Loucy (cell line): Measurements from ENCODE around the gene ZNF267.

ENCODE experiments used
- H2AFZ ChIP-seq: fragments of 200-600 bp; sonication (generic); 2 replicates; pipeline ENCODE4 v1.6.0; 2016; ENCODE audit warnings: antibody characterized with exemption, mild to moderate bottlenecking, low read length, moderate library complexity
- H3F3A ChIP-seq: fragments of 200-600 bp; 2 replicates; pipeline ENCODE4 v1.6.0; 2016; ENCODE audit warnings: antibody characterized with exemption, low read depth, mild to moderate bottlenecking
- H3K27me3 ChIP-seq: fragments of 200-600 bp; sonication (generic); 2 replicates; pipeline ENCODE4 v1.6.1; 2014; ENCODE audit warnings: low read length, mild to moderate bottlenecking; ENCODE audit not compliant: insufficient read depth, poor library complexity, severe bottlenecking
- H3K36me3 ChIP-seq: fragments of 200-600 bp; sonication (generic); 2 replicates; pipeline ENCODE4 v1.6.1; 2016; ENCODE audit warnings: low read length; ENCODE audit not compliant: insufficient read depth
- H3K4me1 ChIP-seq: fragments of 200-600 bp; sonication (generic); 2 replicates; pipeline ENCODE4 v1.5.1; 2014; ENCODE audit warnings: low read length, mild to moderate bottlenecking; ENCODE audit not compliant: insufficient read depth, poor library complexity, severe bottlenecking
- H3K4me2 ChIP-seq: fragments of 200-600 bp; sonication (generic); 2 replicates; pipeline ENCODE4 v1.6.0; 2014; ENCODE audit warnings: antibody characterized with exemption, low read length, low read depth, mild to moderate bottlenecking; ENCODE audit not compliant: poor library complexity, severe bottlenecking
- H3K4me3 ChIP-seq: fragments of 200-600 bp; sonication (generic); 2 replicates; pipeline ENCODE4 v1.5.1; 2014; ENCODE audit warnings: low read length, mild to moderate bottlenecking, mixed read lengths; ENCODE audit not compliant: poor library complexity, severe bottlenecking
- H3K79me2 ChIP-seq: fragments of 200-600 bp; sonication (generic); 2 replicates; pipeline ENCODE4 v1.6.1; 2014; ENCODE audit warnings: low read length; ENCODE audit not compliant: insufficient read depth
- H3K9ac ChIP-seq: fragments of 200-600 bp; sonication (generic); 2 replicates; pipeline ENCODE4 v1.6.0; 2014; ENCODE audit warnings: mild to moderate bottlenecking, low read depth, low read length, moderate library complexity; ENCODE audit not compliant: poor library complexity, severe bottlenecking
- H3K9me2 ChIP-seq: fragments of 200-600 bp; sonication (generic); replicated peaks from 2 replicates; pipeline ENCODE4 v1.6.1; 2016; ENCODE audit warnings: low read depth, low read length, mixed read lengths
- H3K9me3 ChIP-seq: fragments of 200-600 bp; sonication (generic); 2 replicates; pipeline ENCODE4 v1.6.1; 2014; ENCODE audit warnings: mild to moderate bottlenecking, antibody characterized with exemption, low read length, low read depth; ENCODE audit not compliant: insufficient read depth
- H4K20me1 ChIP-seq: fragments of 200-600 bp; sonication (generic); 2 replicates; pipeline ENCODE4 v1.6.0; 2014; ENCODE audit warnings: antibody characterized with exemption, low read length, mild to moderate bottlenecking; ENCODE audit not compliant: insufficient read depth, poor library complexity, severe bottlenecking
- EZH2phosphoT487 ChIP-seq: fragments of 200-600 bp; IDR thresholded peaks from 2 replicates; pipeline ENCODE4 v1.6.1; 2018; ENCODE audit warnings: antibody characterized with exemption, mild to moderate bottlenecking, moderate library complexity, borderline replicate concordance
- TF ChIP-seq, protein P1 (sequence below): fragments of 200-600 bp; sonication (generic); conservative IDR thresholded peaks from 2 replicates; pipeline ENCODE4 v1.5.1; 2014; ENCODE audit warnings: mild to moderate bottlenecking, antibody characterized with exemption, low read length

The ZNF267 gene

DNA sequence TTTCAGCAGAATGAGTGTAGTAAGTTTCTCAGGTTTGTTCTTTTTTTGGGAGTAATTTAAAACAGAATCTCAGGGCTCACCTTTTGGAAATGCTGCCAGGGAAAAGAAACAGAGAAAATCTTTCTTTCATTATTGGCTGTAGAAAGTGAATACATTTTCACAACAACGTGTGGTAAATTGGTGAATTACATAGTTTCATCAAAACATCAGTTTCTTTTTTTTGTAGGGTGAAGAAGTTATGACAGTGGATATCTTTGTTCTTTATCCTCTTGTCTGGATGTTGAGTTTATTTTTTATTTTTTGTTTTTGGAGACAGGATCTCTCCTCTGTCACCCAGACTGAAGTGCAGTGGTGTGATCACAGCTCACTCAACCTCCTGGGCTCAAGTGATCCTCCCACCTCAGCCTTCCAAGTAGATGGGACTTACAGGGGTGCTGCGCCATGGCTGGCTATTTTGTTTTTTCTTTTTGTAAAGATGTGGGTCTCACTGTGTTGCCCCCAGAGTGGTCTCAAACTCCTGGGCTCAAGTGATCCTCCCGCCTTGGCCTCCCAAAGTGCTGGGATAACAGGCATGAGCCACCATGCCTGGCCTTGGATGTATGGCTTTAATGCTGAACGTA lies 2.4 kb downstream of the ZNF267 start:
- Histone ChIP-seq H3K4me3 (peak overlapping the region; percentile 94), H3K4me1 (peaks cover 66% of the 10 kb centered on the region), H3K4me2 (peak overlapping the region; percentile 99), H4K20me1 (peaks cover 68% of the 10 kb centered on the region), H3K9me2 (no peaks in the 10 kb centered on the region), H2AFZ (no peak overlapping the region), H3K27me3 (peaks cover 5% of the 10 kb centered on the region), H3K9ac (peak overlapping the region; percentile 95), H3K9me3 (no peaks in the 10 kb centered on the region), H3F3A (no peaks in the 10 kb centered on the region), H3K36me3 (no peaks in the 10 kb centered on the region), H3K79me2 (peaks cover 74% of the 10 kb centered on the region)
- no peak for TF ChIP-seq EZH2phosphoT487
- TF ChIP-seq, protein P1, sequence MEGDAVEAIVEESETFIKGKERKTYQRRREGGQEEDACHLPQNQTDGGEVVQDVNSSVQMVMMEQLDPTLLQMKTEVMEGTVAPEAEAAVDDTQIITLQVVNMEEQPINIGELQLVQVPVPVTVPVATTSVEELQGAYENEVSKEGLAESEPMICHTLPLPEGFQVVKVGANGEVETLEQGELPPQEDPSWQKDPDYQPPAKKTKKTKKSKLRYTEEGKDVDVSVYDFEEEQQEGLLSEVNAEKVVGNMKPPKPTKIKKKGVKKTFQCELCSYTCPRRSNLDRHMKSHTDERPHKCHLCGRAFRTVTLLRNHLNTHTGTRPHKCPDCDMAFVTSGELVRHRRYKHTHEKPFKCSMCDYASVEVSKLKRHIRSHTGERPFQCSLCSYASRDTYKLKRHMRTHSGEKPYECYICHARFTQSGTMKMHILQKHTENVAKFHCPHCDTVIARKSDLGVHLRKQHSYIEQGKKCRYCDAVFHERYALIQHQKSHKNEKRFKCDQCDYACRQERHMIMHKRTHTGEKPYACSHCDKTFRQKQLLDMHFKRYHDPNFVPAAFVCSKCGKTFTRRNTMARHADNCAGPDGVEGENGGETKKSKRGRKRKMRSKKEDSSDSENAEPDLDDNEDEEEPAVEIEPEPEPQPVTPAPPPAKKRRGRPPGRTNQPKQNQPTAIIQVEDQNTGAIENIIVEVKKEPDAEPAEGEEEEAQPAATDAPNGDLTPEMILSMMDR: no peak

DNA sequence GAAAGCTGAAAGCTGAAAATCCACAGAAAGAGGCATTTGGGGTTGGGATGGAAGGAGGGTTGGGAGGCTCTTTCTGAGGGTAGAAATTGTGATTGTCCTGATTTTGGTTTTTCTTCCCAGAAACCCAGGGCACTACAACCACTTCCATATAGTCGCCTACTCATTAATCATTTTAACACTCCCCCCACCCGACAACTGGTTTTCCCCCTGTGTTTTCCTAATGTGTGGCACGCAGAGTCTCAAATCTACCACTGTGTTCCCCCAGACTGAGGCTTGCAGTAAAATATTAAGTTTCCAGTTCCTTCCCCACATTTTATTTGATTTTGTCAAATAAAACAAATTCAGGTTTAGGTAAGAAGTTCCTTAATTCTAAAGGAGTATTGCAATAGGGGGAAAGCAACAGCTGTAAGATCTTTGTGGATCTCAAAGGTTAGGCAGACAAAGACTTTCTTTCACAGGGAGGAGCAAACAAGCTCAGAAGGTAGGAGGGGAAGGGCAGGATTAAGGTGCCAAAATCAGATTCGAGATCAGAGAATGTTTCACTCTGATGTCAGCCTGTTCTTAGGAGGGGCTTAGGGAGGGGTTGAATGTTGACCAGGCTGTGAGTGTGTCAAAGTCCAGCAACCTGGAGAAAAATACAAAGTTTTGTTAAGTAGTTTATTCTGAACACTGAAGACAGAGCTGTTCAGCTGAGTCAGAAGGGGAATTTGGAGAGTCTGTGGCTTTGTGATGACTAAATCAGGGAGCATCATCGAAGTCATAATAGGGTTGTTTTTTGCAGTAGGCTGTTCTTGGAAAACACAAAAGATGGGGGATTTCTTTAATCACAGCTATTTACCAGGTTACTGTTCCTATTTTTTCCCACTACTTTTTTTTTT lies 3.6 kb downstream of the ZNF267 start:
- Histone ChIP-seq H2AFZ (no peak overlapping the region), H3F3A (no peaks in the 10 kb centered on the region), H3K27me3 (peaks cover 5% of the 10 kb centered on the region), H3K9me2 (no peaks in the 10 kb centered on the region), H3K9me3 (no peaks in the 10 kb centered on the region), H3K4me1 (peaks cover 77% of the 10 kb centered on the region), H3K79me2 (peaks cover 86% of the 10 kb centered on the region), H4K20me1 (peaks cover 79% of the 10 kb centered on the region), H3K9ac (peak overlapping the region; percentile 95), H3K36me3 (no peaks in the 10 kb centered on the region; the same call in 1 of the 2 replicates), H3K4me3 (peak overlapping the region; percentile 94), H3K4me2 (peak overlapping the region; percentile 99)
- TF ChIP-seq, protein P1: no peak
- no peak for TF ChIP-seq EZH2phosphoT487

DNA sequence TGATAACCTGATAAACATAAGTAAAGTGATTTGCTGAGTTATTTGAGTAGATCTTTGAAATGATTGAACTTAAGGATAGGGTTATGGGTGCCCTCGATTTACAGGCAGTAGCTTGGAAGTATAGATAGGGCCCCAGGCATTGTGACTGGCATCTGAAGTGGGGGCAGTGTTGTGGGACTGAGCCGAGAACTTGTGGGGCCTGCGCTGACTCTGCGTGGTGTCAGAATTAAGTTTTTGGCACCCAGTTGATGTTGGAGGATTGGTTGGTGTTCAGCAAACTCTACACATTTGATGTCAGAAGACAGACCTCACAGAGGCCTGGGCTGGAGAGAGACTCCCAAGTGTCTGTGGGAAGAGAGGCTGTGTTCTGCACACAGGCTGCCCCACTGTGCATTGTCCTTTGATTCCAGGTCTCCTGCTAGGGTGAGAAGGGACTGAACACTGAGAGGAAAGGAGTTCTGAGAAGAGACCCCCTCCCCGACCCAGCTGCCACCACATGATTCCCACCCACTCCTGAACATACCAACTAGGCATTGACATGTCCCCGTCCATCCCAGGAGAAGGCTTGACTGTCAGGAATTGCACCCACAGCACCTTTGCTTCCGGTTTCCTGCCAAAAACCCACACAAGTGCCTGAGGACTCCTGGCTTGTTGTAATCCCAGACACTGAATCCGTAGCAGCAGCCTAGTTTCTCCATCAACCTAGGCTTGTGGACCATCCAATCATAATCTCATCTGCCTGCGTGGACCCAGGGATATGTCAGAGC lies 4.5 kb downstream of the ZNF267 start:
- TF ChIP-seq EZH2phosphoT487: no peak
- TF ChIP-seq, protein P1: no peak

More for the DNA sequence above, 4.5 kb downstream of the ZNF267 start:
- no peaks in the 10 kb centered on the region for H3F3A ChIP-seq
- peak overlapping the region; percentile 33 for H3K9ac ChIP-seq
- H3K36me3 ChIP-seq: no peaks in the 10 kb centered on the region; the same call in 1 of the 2 replicates
- no peaks in the 10 kb centered on the region for H3K9me2 ChIP-seq
- H4K20me1 ChIP-seq: peaks cover 88% of the 10 kb centered on the region
- H3K4me2 ChIP-seq: peak overlapping the region; percentile 99
- H3K27me3 ChIP-seq: peaks cover 5% of the 10 kb centered on the region
- H3K4me3 ChIP-seq: peak overlapping the region; percentile 94
- peaks cover 83% of the 10 kb centered on the region for H3K4me1 ChIP-seq
- no peak overlapping the region for H2AFZ ChIP-seq
- H3K9me3 ChIP-seq: no peaks in the 10 kb centered on the region
- H3K79me2 ChIP-seq: peaks cover 94% of the 10 kb centered on the region
